ENCODE measurements around the gene PAQR3. TPM values are rescaled to one million over a fixed set of nuclear protein-coding genes. Genes with fewer than 3 reads are reported as not detected.

PAQR3 gene
- total and polyA plus RNA-seq, 11 donors, result 1.9 to 14.1 (median 8.5) TPM

- TF ChIP-seq POLR2A (IDR thresholded peaks at IDR 0.05) (no peak), CTCF (IDR thresholded peaks at IDR 0.05) (no peak)
- ATAC-seq (peak in 1 of 4 donors; percentile 29), DNase-seq (no peak)
- Histone ChIP-seq H3K4me3 (no peak overlapping the region), H3K9me3 (no peaks in the 10 kb centered on the region), H3K27ac (no peak overlapping the region), H3K36me3 (peaks cover 0 to 76% (median 36%) of the 10 kb centered on the region in 9 donors), H3K4me1 (peaks cover 0 to 2% (median 0%) of the 10 kb centered on the region in 12 donors), H3K27me3 (no peaks in the 10 kb centered on the region)
- 61 to 72% (median 65%) methylated on average over 2 of the region's 2 CpGs for WGBS, 4 donors
- intact Hi-C loops (cut with DNase I), result loop anchor here (1.0 to 10.0 kb wide), 14 partner anchors 87 to 909 kb away; partner anchors contain the start of gene BMP2K (in 6 of the 10)
Observed at GRCh38 chr4:78863991-78864390, 75.2 kb downstream of the PAQR3 start.

- intact Hi-C loops (cut with DNase I), result loop anchor here (1.0 to 10.0 kb wide), 13 partner anchors 86 to 909 kb away; partner anchors contain the start of gene BMP2K (in 6 of the 10)
- 81 to 91% (median 86%) methylated on average over 5 of the region's 5 CpGs for WGBS, 4 donors
- TF ChIP-seq CTCF (IDR thresholded peaks at IDR 0.05), result no peak
- TF ChIP-seq POLR2A (IDR thresholded peaks at IDR 0.05), result no peak
- Histone ChIP-seq H3K4me3 (no peak overlapping the region), H3K9me3 (no peaks in the 10 kb centered on the region), H3K27ac (no peak overlapping the region), H3K4me1 (peaks cover 0 to 2% (median 0%) of the 10 kb centered on the region in 12 donors), H3K27me3 (no peaks in the 10 kb centered on the region), H3K36me3 (peaks cover 0 to 71% (median 29%) of the 10 kb centered on the region in 9 donors)
- DNase-seq (no peak), ATAC-seq (no peak)
Observed at GRCh38 chr4:78863254-78863869, 75.9 kb downstream of the PAQR3 start.

- WGBS, 4 donors, result 86 to 96% (median 92%) methylated on average over 2 of the region's 2 CpGs
- H3K27ac ChIP-seq, result no peak overlapping the region
- TF ChIP-seq CTCF (IDR thresholded peaks at IDR 0.05), result no peak
- no peak for TF ChIP-seq POLR2A (IDR thresholded peaks at IDR 0.05)
- H3K27me3 ChIP-seq, result no peaks in the 10 kb centered on the region
- H3K36me3 ChIP-seq, result peaks cover 0 to 61% (median 19%) of the 10 kb centered on the region in 9 donors
- intact Hi-C loops (cut with DNase I), result loop anchor here (2.0 to 10.0 kb wide), 11 partner anchors 85 to 908 kb away; partner anchors contain the start of gene BMP2K (in 6 of the 10)
- no peak overlapping the region for H3K4me3 ChIP-seq
- ATAC-seq (no peak), DNase-seq (no peak)
- peaks cover 0 to 5% (median 0%) of the 10 kb centered on the region in 12 donors for H3K4me1 ChIP-seq
- no peaks in the 10 kb centered on the region for H3K9me3 ChIP-seq
Observed at GRCh38 chr4:78862314-78862737, 76.9 kb downstream of the PAQR3 start.

Other genes starting within 250 kb of the PAQR3 start
- gene BMP2K, start 163.1 kb downstream of the PAQR3 start, total RNA-seq, result 10 to 100 TPM; 16.2 to 65.7 (median 30.6) TPM
- 10 to 100 TPM in 1 of 2 donors, 1 to 10 TPM in 1; 5.4 to 12.1 TPM for gene BMP2K, start 163.1 kb downstream of the PAQR3 start, polyA plus RNA-seq

All from heart left ventricle (tissue), 16 donors.